Peyer's patch (tissue), 4 donors: Measurements from ENCODE around the gene EIF3I. TPM values are rescaled to one million over a fixed set of nuclear protein-coding genes. Genes with fewer than 3 reads are reported as not detected.

Source experiments
- DNase-seq, 3 donors: peaks; one replicate each; pipeline ENCODE4 v3.0.0-alpha.2; 2017 to 2019
- H3K27ac ChIP-seq, 4 donors: fragments of 200-600 bp; sonication (generic); one replicate each; pipeline ENCODE4 v1.5.1; 2016 to 2019
- H3K27me3 ChIP-seq, 2 donors: fragments of 200-600 bp; sonication (generic); one replicate each; pipeline ENCODE4 v1.5.1; 2019
- H3K36me3 ChIP-seq, 3 donors: fragments of 200-600 bp; sonication (generic); one replicate each; pipeline ENCODE4 v1.5.1; 2016 to 2019
- H3K4me1 ChIP-seq, 4 donors: fragments of 200-600 bp; sonication (generic); one replicate each; pipeline ENCODE4 v1.5.1; 2016 to 2019
- H3K4me3 ChIP-seq, 4 donors: fragments of 200-600 bp; sonication (generic); 1 replicate in 3 of 4; 2 replicates in 1 of 4; pipeline ENCODE4 v1.5.1; 2016 to 2019; ENCODE audit warnings: mild to moderate bottlenecking in 1 of 4
- H3K9me3 ChIP-seq, 4 donors: fragments of 200-600 bp; sonication (generic); one replicate each; pipeline ENCODE4 v1.5.1; 2016 to 2019; ENCODE audit warnings: mild to moderate bottlenecking in 1 of 4
- POLR2A ChIP-seq, 2 donors: fragments of 450-650 bp; IDR thresholded peaks; one replicate each; pipeline ENCODE4 v1.5.1; 2017; ENCODE audit warnings: antibody characterized with exemption in 2 of 2, mild to moderate bottlenecking in 2 of 2, moderate library complexity in 2 of 2
- total RNA-seq, 4 donors: library from RNA; depleted of rRNA; stranded (reverse); fragments of >200 nt; gene quantifications; one replicate each; pipeline ENCODE4 v1.1.0, GENCODE V29; 2016
- TF ChIP-seq, protein P1 (sequence below), 6 experiments: fragments of 450-650 bp in 4 of 6; fragments of 200-600 bp in 2 of 6; sonication (generic) in 1 of 6; IDR thresholded peaks; one replicate each; pipeline ENCODE4 v1.5.1; 2017 to 2019; ENCODE audit warnings: antibody characterized with exemption in 6 of 6, mild to moderate bottlenecking in 3 of 6, moderate library complexity in 1 of 6

The EIF3I gene
- total RNA-seq, 4 donors from 2014 or later: 76.1 to 105 (median 84.7) TPM

- Histone ChIP-seq H3K36me3 (peaks cover 0 to 19% (median 0%) of the 10 kb centered on the region in 3 donors), H3K27ac (peak overlapping the region; percentile 87 to 97 (median 94)), H3K27me3 (no peaks in the 10 kb centered on the region), H3K9me3 (no peaks in the 10 kb centered on the region), H3K4me1 (peaks cover 6 to 41% (median 12%) of the 10 kb centered on the region in 4 donors), H3K4me3 (peak overlapping the region; percentile 55 to 78 (median 68))
- TF ChIP-seq, protein P1, sequence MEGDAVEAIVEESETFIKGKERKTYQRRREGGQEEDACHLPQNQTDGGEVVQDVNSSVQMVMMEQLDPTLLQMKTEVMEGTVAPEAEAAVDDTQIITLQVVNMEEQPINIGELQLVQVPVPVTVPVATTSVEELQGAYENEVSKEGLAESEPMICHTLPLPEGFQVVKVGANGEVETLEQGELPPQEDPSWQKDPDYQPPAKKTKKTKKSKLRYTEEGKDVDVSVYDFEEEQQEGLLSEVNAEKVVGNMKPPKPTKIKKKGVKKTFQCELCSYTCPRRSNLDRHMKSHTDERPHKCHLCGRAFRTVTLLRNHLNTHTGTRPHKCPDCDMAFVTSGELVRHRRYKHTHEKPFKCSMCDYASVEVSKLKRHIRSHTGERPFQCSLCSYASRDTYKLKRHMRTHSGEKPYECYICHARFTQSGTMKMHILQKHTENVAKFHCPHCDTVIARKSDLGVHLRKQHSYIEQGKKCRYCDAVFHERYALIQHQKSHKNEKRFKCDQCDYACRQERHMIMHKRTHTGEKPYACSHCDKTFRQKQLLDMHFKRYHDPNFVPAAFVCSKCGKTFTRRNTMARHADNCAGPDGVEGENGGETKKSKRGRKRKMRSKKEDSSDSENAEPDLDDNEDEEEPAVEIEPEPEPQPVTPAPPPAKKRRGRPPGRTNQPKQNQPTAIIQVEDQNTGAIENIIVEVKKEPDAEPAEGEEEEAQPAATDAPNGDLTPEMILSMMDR (IDR thresholded peaks at IDR 0.05): no peak
- TF ChIP-seq POLR2A (IDR thresholded peaks at IDR 0.05): no peak
- DNase-seq: peak; percentile 41 to 71 (median 63)
Observed at GRCh38 chr1:32180186-32181060, 41.8 kb upstream of the EIF3I start.

GRCh38 chr1:32181065-32181464 is 41.1 kb upstream of the EIF3I start:
- peaks cover 0 to 25% (median 0%) of the 10 kb centered on the region in 3 donors for H3K36me3 ChIP-seq
- no peak for DNase-seq
- H3K27ac ChIP-seq: peak overlapping the region in 2 of 4 donors; percentile 3 to 96
- no peaks in the 10 kb centered on the region for H3K27me3 ChIP-seq
- TF ChIP-seq POLR2A (IDR thresholded peaks at IDR 0.05): no peak
- TF ChIP-seq, protein P1 (IDR thresholded peaks at IDR 0.05): no peak
- H3K4me1 ChIP-seq: peaks cover 6 to 41% (median 12%) of the 10 kb centered on the region in 4 donors
- H3K4me3 ChIP-seq: peak overlapping the region in 2 of 4 donors; percentile 69 to 78
- no peaks in the 10 kb centered on the region for H3K9me3 ChIP-seq

- no peaks in the 10 kb centered on the region for H3K9me3 ChIP-seq
- no peak for DNase-seq
- peaks cover 6 to 41% (median 12%) of the 10 kb centered on the region in 4 donors for H3K4me1 ChIP-seq
- no peaks in the 10 kb centered on the region for H3K27me3 ChIP-seq
- H3K36me3 ChIP-seq: peaks cover 0 to 30% (median 0%) of the 10 kb centered on the region in 3 donors
- peak overlapping the region in 2 of 4 donors; percentile 3 to 7 for H3K27ac ChIP-seq
- peak overlapping the region in 1 of 4 donors; percentile 78 for H3K4me3 ChIP-seq
- TF ChIP-seq, protein P1 (IDR thresholded peaks at IDR 0.05): no peak
- TF ChIP-seq POLR2A (IDR thresholded peaks at IDR 0.05): no peak
Observed at GRCh38 chr1:32181563-32181962, 40.6 kb upstream of the EIF3I start.

GRCh38 chr1:32182060-32182459 is 40.1 kb upstream of the EIF3I start:
- H3K4me3 ChIP-seq: no peak overlapping the region
- H3K27ac ChIP-seq: no peak overlapping the region
- TF ChIP-seq, protein P1 (IDR thresholded peaks at IDR 0.05): no peak
- TF ChIP-seq POLR2A (IDR thresholded peaks at IDR 0.05): no peak
- H3K9me3 ChIP-seq: no peaks in the 10 kb centered on the region
- H3K27me3 ChIP-seq: no peaks in the 10 kb centered on the region
- peaks cover 0 to 35% (median 0%) of the 10 kb centered on the region in 3 donors for H3K36me3 ChIP-seq
- H3K4me1 ChIP-seq: peaks cover 6 to 41% (median 12%) of the 10 kb centered on the region in 4 donors
- no peak for DNase-seq

GRCh38 chr1:32184650-32185049 is 37.6 kb upstream of the EIF3I start:
- no peaks in the 10 kb centered on the region for H3K27me3 ChIP-seq
- H3K4me3 ChIP-seq: no peak overlapping the region
- peaks cover 0 to 60% (median 0%) of the 10 kb centered on the region in 3 donors for H3K36me3 ChIP-seq
- no peak for TF ChIP-seq POLR2A (IDR thresholded peaks at IDR 0.05)
- H3K27ac ChIP-seq: no peak overlapping the region
- no peak for DNase-seq
- H3K9me3 ChIP-seq: no peaks in the 10 kb centered on the region
- H3K4me1 ChIP-seq: peaks cover 6 to 37% (median 8%) of the 10 kb centered on the region in 4 donors

- no peaks in the 10 kb centered on the region for H3K9me3 ChIP-seq
- H3K27me3 ChIP-seq: no peaks in the 10 kb centered on the region
- DNase-seq: no peak
- H3K4me1 ChIP-seq: peaks cover 4 to 31% (median 6%) of the 10 kb centered on the region in 4 donors
- peaks cover 0 to 74% (median 4%) of the 10 kb centered on the region in 3 donors for H3K36me3 ChIP-seq
- no peak overlapping the region for H3K27ac ChIP-seq
- TF ChIP-seq, protein P1 (IDR thresholded peaks at IDR 0.05): no peak
- TF ChIP-seq POLR2A (IDR thresholded peaks at IDR 0.05): no peak
- no peak overlapping the region for H3K4me3 ChIP-seq
Observed at GRCh38 chr1:32186077-32186476, 36.1 kb upstream of the EIF3I start.
